ENCODE data around the gene LRP6.

GRCh38 chr12:12086973-12087692 is 179.7 kb downstream of the LRP6 start:
- no peak for TF ChIP-seq CTCF (IDR thresholded peaks at IDR 0.05; ENCODE audit: low read depth, low read length, poor library complexity, severe bottlenecking)
- no peak for TF ChIP-seq EZH2phosphoT487 (IDR thresholded peaks at IDR 0.05; ENCODE audit: borderline replicate concordance, low read length)
